ENCODE results near the gene ZNF318.

The ZNF318 gene

GRCh38 chr6:43325876-43326275 is 43.6 kb downstream of the ZNF318 start:
- no peak for TF ChIP-seq CTCF (IDR thresholded peaks at IDR 0.05; ENCODE audit: extremely low read depth, insufficient read depth, missing control alignments)
- in situ Hi-C loops (cut with MboI; ENCODE audit: low pct_unique_long_range_greater_than_20kb, low sequenced_read_pairs, unreplicated experiment), result no loop called here
- no peak for DNase-seq (ENCODE audit: low spot score)

- in situ Hi-C loops (cut with MboI; ENCODE audit: low pct_unique_long_range_greater_than_20kb, low sequenced_read_pairs, unreplicated experiment), result no loop called here
- TF ChIP-seq CTCF (IDR thresholded peaks at IDR 0.05; ENCODE audit: extremely low read depth, insufficient read depth, missing control alignments), result no peak
Measured at GRCh38 chr6:43318011-43318410, 51.4 kb downstream of the ZNF318 start.

GRCh38 chr6:43313813-43314212 is 55.6 kb downstream of the ZNF318 start:
- in situ Hi-C loops (cut with MboI; ENCODE audit: low pct_unique_long_range_greater_than_20kb, low sequenced_read_pairs, unreplicated experiment), result no loop called here
- no peak for DNase-seq (ENCODE audit: low spot score)
- TF ChIP-seq CTCF (IDR thresholded peaks at IDR 0.05; ENCODE audit: extremely low read depth, insufficient read depth, missing control alignments), result no peak

More at GRCh38 chr6:43318011-43318410, 51.4 kb downstream of the ZNF318 start:
- no peak for DNase-seq (ENCODE audit: low spot score)

GRCh38 chr6:43311666-43312065 is 57.8 kb downstream of the ZNF318 start:
- in situ Hi-C loops (cut with MboI; ENCODE audit: low pct_unique_long_range_greater_than_20kb, low sequenced_read_pairs, unreplicated experiment), result no loop called here
- TF ChIP-seq CTCF (IDR thresholded peaks at IDR 0.05; ENCODE audit: extremely low read depth, insufficient read depth, missing control alignments), result no peak
- no peak for DNase-seq (ENCODE audit: low spot score)

- in situ Hi-C loops (cut with MboI; ENCODE audit: low pct_unique_long_range_greater_than_20kb, low sequenced_read_pairs, unreplicated experiment), result no loop called here
- no peak for TF ChIP-seq CTCF (IDR thresholded peaks at IDR 0.05; ENCODE audit: extremely low read depth, insufficient read depth, missing control alignments)
- no peak for DNase-seq (ENCODE audit: low spot score)
Measured at GRCh38 chr6:43310624-43311023, 58.8 kb downstream of the ZNF318 start.

GRCh38 chr6:43310134-43310533 is 59.3 kb downstream of the ZNF318 start:
- no peak for TF ChIP-seq CTCF (IDR thresholded peaks at IDR 0.05; ENCODE audit: extremely low read depth, insufficient read depth, missing control alignments)
- DNase-seq (ENCODE audit: low spot score), result no peak
- in situ Hi-C loops (cut with MboI; ENCODE audit: low pct_unique_long_range_greater_than_20kb, low sequenced_read_pairs, unreplicated experiment), result no loop called here

- no peak for TF ChIP-seq CTCF (IDR thresholded peaks at IDR 0.05; ENCODE audit: extremely low read depth, insufficient read depth, missing control alignments)
- DNase-seq (ENCODE audit: low spot score), result no peak
- in situ Hi-C loops (cut with MboI; ENCODE audit: low pct_unique_long_range_greater_than_20kb, low sequenced_read_pairs, unreplicated experiment), result no loop called here
Measured at GRCh38 chr6:43308990-43309477, 60.4 kb downstream of the ZNF318 start.
